Stimulated activated CD8-positive, alpha-beta memory T cell treated with anti-CD3 and anti-CD28 coated beads, Interleukin-2, amount 100 ng/mL, for 48 hours (primary cell): Measurements from ENCODE around the gene GSG1.
"Not testable (repeated sequence)": the region's sequence is repeated elsewhere in the genome, so short reads cannot be mapped to it uniquely, and the experiment has no call there.

Experiments used
- DNase-seq, 2 donors: peaks; one replicate each; pipeline ENCODE4 v3.0.0-alpha.2; 2020; ENCODE audit warnings: low read depth in 2 of 2

GSG1 gene

DNA sequence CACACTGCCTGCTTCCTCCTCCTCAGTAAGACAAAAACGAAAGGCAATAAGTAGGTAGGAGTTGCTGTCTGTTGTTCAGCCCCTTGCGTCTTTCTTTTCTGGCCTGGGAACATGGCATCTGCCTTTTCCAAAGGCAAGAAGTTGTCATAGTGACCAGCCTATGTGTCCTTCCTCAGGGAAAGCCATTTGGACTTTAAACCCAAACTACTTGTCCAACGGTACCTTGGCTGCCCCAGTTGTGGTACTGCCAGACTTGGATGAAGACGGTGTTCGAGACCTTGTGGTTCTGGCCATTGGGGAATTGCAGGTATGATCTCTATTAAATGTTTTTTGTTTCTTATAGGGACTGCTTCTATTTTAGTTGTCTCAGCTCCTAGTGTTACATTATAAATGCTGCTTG lies 40.8 kb downstream of the GSG1 start:
- DNase-seq = no peak

DNA sequence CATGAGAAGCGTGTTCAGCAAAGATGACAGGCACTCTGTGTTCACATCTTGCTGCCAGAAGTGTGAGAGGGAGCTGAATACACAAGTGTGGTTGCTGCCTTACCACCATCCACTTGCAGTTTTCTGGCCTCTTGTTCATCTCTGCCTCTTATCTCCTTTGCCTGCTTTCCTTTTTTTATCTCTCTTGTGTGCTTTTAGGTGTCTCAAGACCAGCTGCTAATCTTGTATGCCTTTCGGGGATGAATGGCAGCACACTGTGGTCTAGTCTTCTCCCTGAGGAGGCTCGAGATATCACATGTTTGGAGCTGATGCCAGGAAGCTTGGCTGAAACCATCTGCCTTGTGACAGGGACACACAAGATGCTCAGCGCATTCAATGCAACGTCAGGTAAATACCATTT lies 42.1 kb downstream of the GSG1 start:
- no peak for DNase-seq

DNA sequence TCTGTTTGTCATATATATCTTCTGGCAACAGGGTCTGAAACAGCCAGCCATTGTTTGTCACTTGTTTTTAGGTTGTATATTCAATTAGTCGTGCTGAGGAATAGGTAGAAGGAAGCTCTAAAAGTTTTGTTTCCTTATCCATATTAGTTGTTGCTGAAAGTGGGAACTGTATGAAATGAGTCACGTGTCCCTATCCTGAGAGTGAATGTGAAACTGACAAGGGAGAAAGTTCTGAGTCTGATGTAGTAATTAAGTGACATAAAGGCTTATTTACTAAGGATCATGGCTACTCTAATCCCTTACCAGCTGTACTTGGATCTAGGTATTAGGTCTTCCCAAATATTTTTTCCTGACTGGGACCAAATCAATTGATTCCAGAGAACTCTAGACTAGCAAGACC lies 42.9 kb downstream of the GSG1 start:
- DNase-seq = no peak

DNA sequence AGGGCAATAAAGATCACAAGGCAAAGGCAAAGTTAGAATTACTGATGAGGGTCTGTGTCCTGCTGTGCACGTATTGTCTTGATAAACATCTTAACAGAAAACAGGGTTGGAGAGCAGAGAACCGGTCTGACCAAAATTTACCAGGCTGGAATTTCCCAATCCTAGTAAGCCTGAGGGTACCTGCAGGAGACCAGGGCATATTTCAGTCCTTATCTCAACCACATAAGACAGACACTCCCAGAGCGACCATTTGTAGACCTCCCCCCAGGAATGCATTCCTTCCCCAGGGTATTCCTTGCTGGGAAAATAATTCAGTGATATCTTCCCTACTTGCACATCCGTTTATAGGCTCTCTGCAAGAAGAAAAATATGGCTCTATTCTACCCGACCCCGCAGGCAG lies 49.9 kb downstream of the GSG1 start:
- not testable (repeated sequence) for DNase-seq

DNA sequence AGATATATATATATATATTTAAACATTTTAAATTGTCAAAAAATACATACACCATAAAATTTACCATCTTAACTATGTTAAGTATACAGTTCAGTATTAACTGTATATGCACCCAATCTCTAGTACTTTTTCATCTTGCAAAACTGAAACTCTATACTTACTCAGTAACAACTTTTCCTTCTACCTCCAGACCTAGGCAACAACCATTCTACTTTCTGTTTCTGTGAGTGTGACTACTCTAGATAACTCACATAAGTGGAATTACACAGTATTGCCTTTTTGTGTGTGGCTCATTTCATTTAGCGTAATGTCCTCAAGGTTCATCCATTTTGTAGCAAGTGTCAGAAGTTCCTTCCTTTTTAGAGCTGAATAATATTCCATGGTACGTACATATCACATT lies 51.0 kb downstream of the GSG1 start:
- no peak for DNase-seq

DNA sequence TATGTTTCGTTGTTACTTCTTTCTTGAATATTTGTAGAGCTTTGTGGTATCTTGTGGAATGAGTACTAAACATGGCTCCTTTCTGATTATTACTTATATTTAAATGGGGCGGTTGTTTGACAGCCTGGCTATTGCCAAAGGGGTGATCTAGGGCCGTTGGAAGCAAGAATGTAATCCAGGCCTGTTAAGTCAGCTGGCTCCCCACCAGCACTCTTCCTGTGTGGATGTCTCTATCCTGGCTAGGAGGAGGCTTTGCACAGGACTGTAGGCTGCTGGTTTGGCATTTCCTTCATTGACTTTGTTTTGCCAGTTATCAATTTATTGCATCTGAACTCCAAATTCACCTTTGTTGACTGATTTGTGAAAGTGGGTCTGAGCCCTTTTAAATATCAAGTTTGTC lies 53.7 kb downstream of the GSG1 start:
- no peak for DNase-seq

DNA sequence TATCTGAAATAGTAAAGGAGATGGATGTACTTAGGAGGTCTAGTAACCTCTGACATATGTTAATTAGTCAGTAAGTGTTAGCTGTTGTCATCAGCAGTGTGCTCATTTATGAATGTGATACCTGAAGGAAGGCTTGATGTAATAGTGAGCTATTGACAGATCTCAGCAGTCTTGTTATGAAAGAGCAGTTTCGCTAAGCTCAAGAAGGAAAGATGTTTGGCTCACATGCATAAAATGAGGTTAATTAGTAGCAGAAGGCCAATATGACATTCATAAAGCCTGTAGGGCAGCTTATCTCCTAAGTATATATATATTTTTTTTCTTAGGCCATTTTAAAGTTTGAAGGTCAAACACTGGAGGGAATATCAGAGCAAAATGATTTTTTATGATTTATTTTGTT lies 56.5 kb downstream of the GSG1 start:
- DNase-seq = no peak

DNA sequence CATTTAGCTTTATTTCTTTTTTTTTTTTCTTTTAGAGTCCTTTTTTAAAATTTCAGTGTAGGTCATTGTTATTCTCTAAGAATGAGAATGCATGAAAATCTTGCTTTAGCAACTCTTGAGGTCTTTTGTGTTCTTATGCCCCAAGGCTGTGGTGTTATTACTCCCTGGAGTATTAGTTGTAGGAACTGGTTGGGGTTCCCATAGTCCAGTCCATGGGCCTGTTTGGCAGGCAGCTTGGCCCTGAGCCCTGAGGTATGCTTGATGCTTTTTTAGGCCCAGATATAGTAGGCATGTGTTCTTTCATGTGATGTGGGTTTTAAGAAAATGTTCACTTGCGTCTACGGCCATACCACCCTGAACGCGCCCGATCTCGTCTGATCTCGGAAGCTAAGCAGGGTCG lies 57.7 kb downstream of the GSG1 start:
- DNase-seq = no peak

DNA sequence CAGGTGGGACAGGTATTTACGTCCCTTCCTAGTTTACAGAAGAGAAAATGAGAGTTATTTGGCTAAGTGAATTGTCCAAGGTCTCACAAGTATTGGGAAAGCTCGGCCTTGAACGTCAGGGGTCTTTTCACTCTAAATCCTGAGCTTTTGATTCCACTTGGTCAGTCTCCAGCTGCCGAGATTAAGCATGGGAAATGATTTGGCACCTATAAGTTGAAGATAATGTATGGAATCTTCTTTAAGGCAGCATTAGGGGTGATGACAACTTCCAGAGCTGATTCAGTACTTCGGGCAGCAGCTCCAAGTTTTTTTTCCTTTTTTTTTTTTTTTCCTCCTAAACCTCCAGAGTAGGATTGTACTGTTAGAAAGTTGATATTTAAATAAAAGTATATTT lies 58.6 kb downstream of the GSG1 start:
- DNase-seq = no peak

DNA sequence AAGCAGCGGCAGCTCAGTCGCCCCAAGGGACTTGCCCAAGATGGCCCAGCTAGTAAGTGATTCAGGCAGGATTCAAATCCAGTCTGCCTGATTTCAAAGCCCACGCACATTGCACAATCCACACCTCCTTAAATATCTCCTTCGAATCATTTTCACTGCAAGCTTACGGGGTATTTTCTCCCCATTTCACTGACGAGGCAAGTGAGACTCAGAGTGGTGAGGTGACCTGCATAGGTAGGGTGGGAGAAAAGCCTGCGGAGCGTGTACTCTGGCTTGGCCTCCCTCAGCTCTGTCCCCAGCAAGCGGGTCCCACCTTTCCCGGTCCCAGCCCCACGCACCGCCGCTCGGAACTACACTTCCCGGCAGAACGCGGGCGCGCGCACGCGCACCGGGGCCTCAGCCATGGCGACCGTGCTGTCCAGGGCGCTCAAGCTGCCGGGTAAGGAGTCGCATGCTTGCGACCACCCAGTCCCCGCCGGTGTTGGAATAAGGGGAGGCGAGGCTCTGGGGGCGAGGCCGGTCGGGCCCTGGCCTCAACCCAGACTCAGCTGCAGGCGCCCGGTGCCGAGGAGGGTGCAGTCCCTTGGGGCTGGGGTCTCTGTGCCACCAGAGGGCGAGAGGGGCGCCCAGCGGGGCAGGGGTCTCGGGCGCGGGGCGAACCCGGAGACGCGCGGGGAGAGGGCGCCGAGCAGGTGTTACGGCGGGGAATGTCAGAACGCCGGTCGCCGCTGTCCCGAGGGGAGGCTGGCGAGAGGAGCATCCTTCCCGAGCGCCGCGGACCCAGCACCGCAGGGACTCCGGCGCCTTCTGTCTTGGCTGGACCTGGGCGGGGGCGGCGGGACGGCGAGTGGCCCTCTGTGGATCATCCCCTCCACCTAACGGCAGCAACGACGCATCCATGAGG lies 59.2 kb downstream of the GSG1 start, which contains the start of gene FAM234B:
Gene FAM234B, plus strand, starts transcription at position 380 of the 904 bp plus-strand sequence. Its CDS starts 23 bp downstream, at position 403.
- DNase-seq = peak; percentile 69 to 70

DNA sequence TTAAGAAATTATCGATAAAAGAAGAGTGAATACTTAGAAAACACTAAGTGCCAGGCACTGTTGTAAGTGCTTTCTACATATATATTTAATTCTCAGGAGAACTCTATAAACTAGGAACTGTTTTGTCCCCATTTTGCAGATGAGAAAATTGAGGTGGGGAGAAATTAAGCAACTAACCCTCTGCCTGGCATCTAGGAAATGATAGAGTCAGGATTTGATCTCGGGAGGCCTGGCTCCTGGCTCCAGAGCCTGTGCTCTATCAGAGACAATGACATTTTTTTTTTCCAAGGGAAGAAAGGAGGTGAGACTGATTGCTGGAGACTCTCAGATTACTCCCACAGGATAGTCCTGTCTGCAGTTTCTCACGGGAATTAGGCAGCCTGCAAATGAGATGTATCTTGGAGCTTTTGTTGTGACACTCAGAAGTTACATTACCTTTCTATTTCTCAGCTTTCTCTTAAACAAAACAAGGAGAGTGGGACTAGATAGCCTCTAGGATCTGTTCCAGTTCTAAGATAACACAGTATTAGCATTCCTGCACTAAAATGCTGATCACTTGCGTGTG lies 60.7 kb downstream of the GSG1 start:
- no peak for DNase-seq

DNA sequence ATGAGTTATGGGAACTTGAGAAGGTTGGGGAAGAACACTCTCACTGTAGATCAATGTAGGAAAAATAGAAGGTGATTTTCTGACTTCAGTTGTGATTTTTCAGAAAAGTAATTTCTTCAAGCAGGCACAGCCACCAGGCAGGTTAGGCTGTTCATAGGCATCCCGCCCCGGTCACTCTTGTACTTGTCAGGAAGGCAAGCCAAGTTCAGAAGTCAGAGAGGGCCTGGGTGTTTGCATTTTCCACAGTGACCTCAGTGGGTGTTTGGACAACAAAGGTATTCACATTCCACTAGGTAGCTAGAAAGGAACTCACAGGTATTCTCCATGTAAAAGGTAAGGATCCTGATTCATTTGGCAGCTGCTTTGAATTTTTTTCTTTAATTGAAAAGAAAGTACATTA lies 62.2 kb downstream of the GSG1 start:
- DNase-seq = no peak

DNA sequence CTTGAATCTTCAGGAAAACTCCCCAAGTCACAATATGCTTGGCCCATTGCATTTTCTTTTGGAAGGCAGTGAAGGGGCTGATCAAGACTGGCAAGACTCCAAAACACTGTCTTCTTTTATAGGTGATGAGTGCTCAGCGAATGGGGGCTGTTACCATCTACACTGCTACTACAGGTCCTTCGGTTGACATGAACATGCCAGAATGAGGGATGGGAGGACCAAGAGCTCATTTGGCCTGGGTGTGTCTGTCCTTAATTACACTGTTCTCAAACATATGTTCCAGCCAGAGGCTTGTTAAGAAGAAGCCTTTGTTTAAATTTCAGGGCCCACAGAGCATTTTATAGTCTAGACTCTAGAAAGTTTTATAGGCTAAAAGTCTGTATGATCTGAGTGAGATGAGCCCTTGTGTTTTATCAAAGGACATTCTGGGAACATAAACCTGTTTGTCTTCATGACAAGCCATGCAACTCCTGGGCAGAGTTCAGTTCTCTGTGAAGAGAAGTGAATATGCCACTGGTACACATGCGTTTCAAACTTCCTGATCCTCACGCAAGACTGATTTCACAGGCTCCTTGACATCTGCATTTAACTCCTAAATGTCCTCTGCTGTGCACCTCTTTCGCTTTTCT lies 64.0 kb downstream of the GSG1 start:
- no peak for DNase-seq

DNA sequence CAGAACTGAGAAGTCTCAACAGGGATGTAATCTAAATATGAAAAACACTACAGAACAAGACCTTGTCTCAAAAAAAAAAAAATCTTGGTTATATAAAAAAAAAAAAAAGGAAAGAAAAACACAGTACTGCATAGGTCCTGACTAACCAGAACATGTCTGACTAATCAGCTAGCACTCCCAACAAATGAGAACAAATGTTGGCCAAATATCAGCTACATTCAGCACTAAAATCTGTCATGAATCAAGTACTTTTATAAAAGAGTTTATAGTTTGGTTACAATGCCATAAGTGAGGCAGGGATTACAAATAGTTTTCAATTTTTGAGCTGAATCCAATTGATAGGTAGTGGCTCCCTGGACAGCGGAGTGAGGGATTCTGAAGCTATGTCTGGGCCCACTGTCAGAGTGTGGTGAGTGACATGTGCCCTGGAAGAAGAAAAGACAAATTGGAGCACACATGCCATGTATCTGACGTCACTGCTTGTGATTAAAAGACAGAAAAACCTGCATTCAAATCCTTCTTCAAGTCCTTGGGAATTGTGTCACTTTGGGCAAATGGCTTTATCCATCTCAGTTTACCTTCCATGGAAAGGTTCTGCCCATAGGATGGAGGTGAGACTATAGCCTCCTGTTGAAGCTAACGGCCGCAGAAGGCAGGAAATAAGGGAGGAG lies 64.8 kb downstream of the GSG1 start:
- no peak for DNase-seq

DNA sequence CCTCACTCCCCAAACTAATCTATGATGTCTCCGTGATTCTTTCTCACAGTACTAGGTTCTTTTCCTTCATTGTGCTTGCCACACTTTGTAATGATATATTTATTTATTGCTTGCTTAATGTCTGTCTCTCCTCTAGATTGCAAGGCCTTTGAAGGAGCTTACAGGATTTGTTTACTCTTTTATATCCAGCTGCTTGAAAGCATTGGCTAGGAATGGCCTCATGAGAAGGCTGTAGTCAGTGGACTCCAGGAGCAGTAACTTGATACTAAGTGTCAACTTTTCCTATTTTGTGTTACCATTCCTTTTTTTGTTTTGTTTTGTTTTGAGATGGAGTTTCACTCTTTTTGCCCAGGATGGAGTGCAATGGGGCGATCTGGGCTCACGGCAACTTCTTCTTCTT lies 66.6 kb downstream of the GSG1 start:
- DNase-seq = no peak

DNA sequence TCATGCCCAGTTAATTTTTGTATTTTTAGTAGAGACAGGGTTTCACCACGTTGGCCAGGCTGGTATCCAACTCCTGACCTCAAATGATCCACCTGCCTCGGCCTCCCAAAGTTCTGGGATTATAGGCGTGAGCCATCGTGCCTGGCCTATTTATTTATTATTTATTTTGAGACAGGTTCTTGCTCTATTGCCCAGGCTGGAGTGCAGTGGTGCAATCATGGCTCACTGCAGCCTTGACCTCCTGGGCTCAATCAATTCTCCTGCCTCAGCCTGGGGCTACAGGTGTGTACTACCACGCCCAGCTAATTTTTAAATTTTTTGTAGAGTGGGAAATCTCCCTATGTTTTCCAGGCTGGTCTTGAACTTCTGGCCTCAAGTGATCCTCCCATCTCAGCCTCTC lies 68.1 kb downstream of the GSG1 start:
- DNase-seq = not testable (repeated sequence)
